Prostate gland (tissue), 2 donors: Measurements from ENCODE around the gene MASP1.

Experiments
- CTCF ChIP-seq, 4 experiments: fragments of 200-600 bp in 2 of 4; fragments of 450-650 bp in 2 of 4; sonication (generic) in 2 of 4; IDR thresholded peaks; 1 replicate in 3 of 4; 2 replicates in 1 of 4; pipeline ENCODE4 v1.5.1; 2016 to 2019; ENCODE audit warnings: antibody characterized with exemption in 4 of 4, mild to moderate bottlenecking in 2 of 4, moderate library complexity in 2 of 4
- POLR2A ChIP-seq: fragments of 450-650 bp; IDR thresholded peaks from one replicate; pipeline ENCODE4 v1.6.1; 2016; ENCODE audit warnings: antibody characterized with exemption, mild to moderate bottlenecking
- POLR2AphosphoS5 ChIP-seq: sonication (generic); formaldehyde crosslinking; IDR thresholded peaks from one replicate; pipeline ENCODE4 v1.6.1; 2017; ENCODE audit warnings: antibody characterized with exemption

- no peak for TF ChIP-seq POLR2A
- TF ChIP-seq CTCF (IDR thresholded peaks at IDR 0.05): no peak
- TF ChIP-seq POLR2AphosphoS5: no peak
These were observed 29.2 kb downstream of the MASP1 start for GRCh38 chr3:187262360-187262759.
